Gastroesophageal sphincter (tissue), 4 donors: ENCODE data around the gene KDSR. TPM values are rescaled to one million over a fixed set of nuclear protein-coding genes. Genes with fewer than 3 reads are reported as not detected.

ENCODE experiments used
- ATAC-seq: fragments of 150-250 bp; one replicate; pipeline ENCODE4 v1.9.1; 2016; ENCODE audit warnings: mild to moderate bottlenecking, moderate library complexity
- H3K27ac ChIP-seq, 4 donors: fragments of 200-600 bp; sonication (generic) in 3 of 4; 1 replicate in 3 of 4; 2 replicates in 1 of 4; pipeline ENCODE4 v1.5.1; 2016 to 2019
- H3K27me3 ChIP-seq: fragments of 200-600 bp; sonication (generic); one replicate; pipeline ENCODE4 v1.5.1; 2019
- H3K36me3 ChIP-seq, 2 donors: fragments of 200-600 bp; sonication (generic); one replicate each; pipeline ENCODE4 v1.5.1; 2019; ENCODE audit warnings: control low read depth in 1 of 2
- H3K4me1 ChIP-seq, 3 donors: fragments of 200-600 bp; sonication (generic); 1 replicate in 2 of 3; 2 replicates in 1 of 3; pipeline ENCODE4 v1.5.1; 2016 to 2019; ENCODE audit warnings: control low read depth in 2 of 3
- H3K4me3 ChIP-seq, 2 donors: fragments of 200-600 bp; sonication (generic); one replicate each; pipeline ENCODE4 v1.5.1; 2019; ENCODE audit warnings: mild to moderate bottlenecking in 1 of 2, moderate library complexity in 1 of 2
- H3K9me3 ChIP-seq, 3 donors: fragments of 200-600 bp; sonication (generic); one replicate each; pipeline ENCODE4 v1.5.1; 2017 to 2019; ENCODE audit warnings: control low read depth in 2 of 3
- EP300 ChIP-seq: sonication (generic); formaldehyde crosslinking; IDR thresholded peaks from one replicate; pipeline ENCODE4 v1.6.1; 2017; ENCODE audit warnings: antibody characterized with exemption, mild to moderate bottlenecking
- POLR2A ChIP-seq, 2 donors: fragments of 450-650 bp; IDR thresholded peaks; one replicate each; pipeline ENCODE4 v1.6.1; 2017; ENCODE audit warnings: antibody characterized with exemption in 2 of 2, mild to moderate bottlenecking in 2 of 2, moderate library complexity in 1 of 2
- POLR2AphosphoS5 ChIP-seq: sonication (generic); formaldehyde crosslinking; IDR thresholded peaks from one replicate; pipeline ENCODE4 v1.6.1; 2017; ENCODE audit warnings: antibody characterized with exemption
- WGBS, 2 donors: methylation state at CpG; one replicate each; pipeline ENCODE4 v1.1.5; 2018; ENCODE audit warnings: low coverage in 1 of 2; 5-methylcytosine and 5-hydroxymethylcytosine counted together
- total RNA-seq, 4 donors: library from RNA; depleted of rRNA; stranded (reverse); fragments of >200 nt; gene quantifications; one replicate each; pipeline ENCODE4 v1.1.0, GENCODE V29; 2016
- TF ChIP-seq, protein P1 (sequence below), 4 experiments: fragments of 200-600 bp in 2 of 4; fragments of 450-650 bp in 2 of 4; sonication (generic) in 1 of 4; IDR thresholded peaks; one replicate each; pipeline ENCODE4 v1.5.1; 2017 to 2019; ENCODE audit warnings: antibody characterized with exemption in 4 of 4, mild to moderate bottlenecking in 2 of 4, moderate library complexity in 2 of 4

Gene KDSR
- total RNA-seq, 4 donors from 2014 or later, result 36.9 to 67.3 (median 51.2) TPM

DNA sequence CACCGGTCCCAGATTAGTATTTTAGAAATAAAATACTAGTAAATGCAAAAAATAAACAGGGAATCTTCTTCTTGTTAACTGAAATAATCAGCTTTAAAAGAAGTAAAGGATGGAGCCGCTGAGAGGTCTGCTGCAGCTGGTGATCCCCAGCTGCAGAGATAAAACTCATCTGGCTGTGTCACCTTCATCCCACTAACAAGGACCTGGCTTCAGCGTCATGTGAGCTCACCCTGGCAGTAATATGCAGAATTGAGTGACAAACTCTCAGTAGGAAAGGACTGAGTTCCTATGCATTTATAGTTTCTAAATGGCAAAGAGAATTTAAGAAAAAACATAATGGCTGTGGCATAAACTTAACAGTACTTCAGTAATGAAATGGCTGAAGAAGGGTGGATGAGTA, 27.9 kb upstream of the KDSR start:
- H3K36me3 ChIP-seq, result peaks cover 0 to 100% of the 10 kb centered on the region in 2 donors
- ATAC-seq, result no peak

DNA sequence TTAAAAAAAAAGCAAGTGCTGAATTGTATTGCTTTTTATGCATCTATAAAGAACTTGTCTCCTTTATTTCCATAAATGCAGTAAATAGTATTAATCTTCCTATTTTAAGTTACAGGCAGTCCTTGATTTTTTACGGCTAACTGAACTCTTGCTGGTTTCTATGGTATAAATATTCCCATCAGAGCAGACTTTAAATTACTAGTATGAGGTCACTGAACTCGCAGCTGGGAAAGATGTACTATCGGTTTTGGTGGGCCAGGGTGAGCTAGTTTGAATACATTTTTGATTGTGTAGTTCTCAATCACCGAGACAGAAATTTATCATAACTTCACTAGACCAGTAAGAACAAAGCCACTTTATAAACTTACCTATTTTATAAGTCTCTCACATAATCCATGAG, 20.9 kb upstream of the KDSR start:
- no peak for ATAC-seq
- peaks cover 0 to 52% of the 10 kb centered on the region in 2 donors for H3K36me3 ChIP-seq
- no peak overlapping the region for H3K4me3 ChIP-seq
- H3K9me3 ChIP-seq, result peaks cover 0 to 2% (median 0%) of the 10 kb centered on the region in 3 donors
- TF ChIP-seq EP300, result no peak
- TF ChIP-seq, protein P1, sequence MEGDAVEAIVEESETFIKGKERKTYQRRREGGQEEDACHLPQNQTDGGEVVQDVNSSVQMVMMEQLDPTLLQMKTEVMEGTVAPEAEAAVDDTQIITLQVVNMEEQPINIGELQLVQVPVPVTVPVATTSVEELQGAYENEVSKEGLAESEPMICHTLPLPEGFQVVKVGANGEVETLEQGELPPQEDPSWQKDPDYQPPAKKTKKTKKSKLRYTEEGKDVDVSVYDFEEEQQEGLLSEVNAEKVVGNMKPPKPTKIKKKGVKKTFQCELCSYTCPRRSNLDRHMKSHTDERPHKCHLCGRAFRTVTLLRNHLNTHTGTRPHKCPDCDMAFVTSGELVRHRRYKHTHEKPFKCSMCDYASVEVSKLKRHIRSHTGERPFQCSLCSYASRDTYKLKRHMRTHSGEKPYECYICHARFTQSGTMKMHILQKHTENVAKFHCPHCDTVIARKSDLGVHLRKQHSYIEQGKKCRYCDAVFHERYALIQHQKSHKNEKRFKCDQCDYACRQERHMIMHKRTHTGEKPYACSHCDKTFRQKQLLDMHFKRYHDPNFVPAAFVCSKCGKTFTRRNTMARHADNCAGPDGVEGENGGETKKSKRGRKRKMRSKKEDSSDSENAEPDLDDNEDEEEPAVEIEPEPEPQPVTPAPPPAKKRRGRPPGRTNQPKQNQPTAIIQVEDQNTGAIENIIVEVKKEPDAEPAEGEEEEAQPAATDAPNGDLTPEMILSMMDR (IDR thresholded peaks at IDR 0.05), result no peak
- TF ChIP-seq POLR2AphosphoS5, result no peak
- TF ChIP-seq POLR2A (IDR thresholded peaks at IDR 0.05), result no peak
- 63 to 80% methylated on average over 4 of the region's 4 CpGs for WGBS, 2 donors
- no peaks in the 10 kb centered on the region for H3K4me1 ChIP-seq
- H3K27me3 ChIP-seq, result no peaks in the 10 kb centered on the region
- H3K27ac ChIP-seq, result no peak overlapping the region

More for the DNA sequence above, 27.9 kb upstream of the KDSR start:
- Histone ChIP-seq H3K9me3 (no peaks in the 10 kb centered on the region), H3K27me3 (no peaks in the 10 kb centered on the region), H3K4me1 (no peaks in the 10 kb centered on the region), H3K4me3 (no peak overlapping the region), H3K27ac (no peak overlapping the region)
- no peak for TF ChIP-seq EP300
- TF ChIP-seq POLR2A (IDR thresholded peaks at IDR 0.05), result no peak
- TF ChIP-seq, protein P1 (IDR thresholded peaks at IDR 0.05), result no peak
- no peak for TF ChIP-seq POLR2AphosphoS5
- 82 to 89% methylated on average over 3 of the region's 3 CpGs for WGBS, 2 donors

DNA sequence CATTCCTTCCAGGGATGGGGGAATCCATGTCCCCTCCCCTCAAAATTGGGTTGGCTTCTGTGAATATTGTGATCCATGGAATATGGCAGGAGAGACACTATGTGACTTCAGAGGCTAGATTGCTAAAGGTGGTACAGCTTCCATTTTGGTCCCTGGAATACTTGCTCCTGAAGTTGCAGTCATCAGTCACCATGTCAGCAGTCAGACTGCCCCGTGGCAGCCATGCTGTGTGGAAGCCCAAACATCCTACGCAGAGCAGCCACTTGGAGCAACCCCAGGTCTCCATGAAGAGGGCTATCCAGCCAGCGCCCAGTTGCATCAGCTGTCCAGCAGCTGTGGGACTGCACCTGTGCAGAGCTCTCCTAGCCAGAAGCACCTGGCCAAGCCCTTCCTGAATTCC, 15.8 kb upstream of the KDSR start:
- H3K27me3 ChIP-seq, result no peaks in the 10 kb centered on the region
- no peak overlapping the region for H3K27ac ChIP-seq
- TF ChIP-seq POLR2A (IDR thresholded peaks at IDR 0.05) (no peak), POLR2AphosphoS5 (no peak), EP300 (no peak)
- TF ChIP-seq, protein P1 (IDR thresholded peaks at IDR 0.05), result no peak
- 100% methylated on average over 2 of the region's 3 CpGs; no CpG with 5 or more reads in 1 of the 2 donors for WGBS, 2 donors
- no peak for ATAC-seq
- peaks cover 0 to 6% of the 10 kb centered on the region in 2 donors for H3K36me3 ChIP-seq
- no peak overlapping the region for H3K4me3 ChIP-seq
- H3K4me1 ChIP-seq, result no peaks in the 10 kb centered on the region
- peaks cover 0 to 3% (median 0%) of the 10 kb centered on the region in 3 donors for H3K9me3 ChIP-seq

DNA sequence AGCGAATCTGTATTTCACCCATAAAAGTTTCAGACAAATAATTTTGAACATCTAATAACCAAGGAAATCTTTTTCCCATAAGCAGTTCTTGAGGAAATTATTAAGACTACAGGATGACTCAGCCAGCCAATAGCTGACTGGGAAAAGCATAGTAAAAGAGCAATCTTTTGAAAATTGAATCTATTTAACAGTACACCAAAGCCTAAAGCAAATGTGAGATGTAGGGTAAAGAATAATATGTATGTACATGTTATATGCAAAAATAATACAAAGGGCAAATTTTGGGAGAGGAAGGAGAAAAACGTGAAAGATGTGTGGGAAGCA, 12.6 kb upstream of the KDSR start:
- no peak overlapping the region for H3K4me3 ChIP-seq
- peaks cover 0 to 15% (median 0%) of the 10 kb centered on the region in 3 donors for H3K9me3 ChIP-seq
- no peaks in the 10 kb centered on the region for H3K27me3 ChIP-seq
- TF ChIP-seq POLR2AphosphoS5 (no peak), POLR2A (IDR thresholded peaks at IDR 0.05) (no peak), EP300 (no peak)
- TF ChIP-seq, protein P1 (IDR thresholded peaks at IDR 0.05), result no peak
- no peaks in the 10 kb centered on the region for H3K36me3 ChIP-seq
- ATAC-seq, result no peak
- no peak overlapping the region for H3K27ac ChIP-seq
- H3K4me1 ChIP-seq, result no peaks in the 10 kb centered on the region
- WGBS, 2 donors, result 62 to 77% methylated on average over 2 of the region's 2 CpGs

DNA sequence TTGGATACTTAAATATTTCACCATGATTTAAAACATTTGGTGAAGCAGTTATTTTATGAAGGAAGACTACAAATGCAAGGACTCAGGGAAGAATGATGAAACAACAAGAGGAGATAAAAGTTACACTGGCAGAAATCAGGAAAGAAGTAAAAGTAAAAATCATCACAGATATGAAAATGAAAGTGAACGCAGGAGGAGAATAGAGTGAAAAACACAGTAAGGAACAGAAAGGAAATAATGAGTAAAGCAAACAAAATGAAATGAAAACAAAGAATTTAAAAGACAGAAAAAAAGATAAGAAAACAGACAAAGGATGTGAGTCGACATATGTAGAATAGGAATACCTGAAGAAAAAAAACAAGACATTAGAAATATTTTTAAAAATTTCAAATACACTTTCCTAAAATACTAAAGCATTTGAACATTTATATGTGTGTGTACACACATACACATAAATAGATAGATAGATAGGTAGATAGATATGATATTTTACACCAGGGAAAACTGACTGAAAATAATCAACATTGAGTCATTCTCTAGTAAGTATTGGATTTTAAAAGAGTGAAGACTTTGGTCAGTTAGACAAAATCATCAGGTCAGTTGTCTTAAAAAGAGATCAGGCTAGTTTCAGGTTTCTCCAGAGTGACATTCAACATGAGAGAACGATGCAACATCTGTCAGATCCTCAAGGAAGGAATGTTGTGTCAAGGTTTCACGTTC, 12.1 kb upstream of the KDSR start:
- TF ChIP-seq POLR2AphosphoS5, result no peak
- no peak for TF ChIP-seq POLR2A (IDR thresholded peaks at IDR 0.05)
- TF ChIP-seq, protein P1 (IDR thresholded peaks at IDR 0.05), result no peak
- no peak for TF ChIP-seq EP300
- WGBS, 2 donors, result 67 to 75% methylated on average over 4 of the region's 4 CpGs
- no peak overlapping the region for H3K4me3 ChIP-seq

More for the DNA sequence above, 12.1 kb upstream of the KDSR start:
- Histone ChIP-seq H3K27me3 (no peaks in the 10 kb centered on the region), H3K36me3 (no peaks in the 10 kb centered on the region), H3K4me1 (no peaks in the 10 kb centered on the region), H3K27ac (no peak overlapping the region), H3K9me3 (peaks cover 0 to 15% (median 0%) of the 10 kb centered on the region in 3 donors)
- no peak for ATAC-seq
